HepG2 (cell line): ENCODE data around the gene SNAI1. TPM values are rescaled to one million over a fixed set of nuclear protein-coding genes. Genes with fewer than 3 reads are reported as not detected.

Experiments used
- ARID2 ChIP-seq: sonication (generic); formaldehyde crosslinking; IDR thresholded peaks from 2 replicates; pipeline ENCODE4 v1.8.1; 2022; ENCODE audit warnings: mild to moderate bottlenecking, missing genetic modification reagents, borderline replicate concordance
- HDAC6 ChIP-seq: fragments of 200-600 bp; sonication (generic); IDR thresholded peaks from 2 replicates; pipeline ENCODE4 v1.7.0; 2017; ENCODE audit warnings: mild to moderate bottlenecking, antibody characterized with exemption, low read length, low read depth
- HHEX ChIP-seq: IDR thresholded peaks from 2 replicates; pipeline ENCODE4 v1.6.1; 2016; ENCODE audit warnings: control low read depth
- HNRNPL ChIP-seq: fragments of 200-400 bp; formaldehyde crosslinking; IDR thresholded peaks from 2 replicates; pipeline ENCODE4 v1.6.1; 2017; ENCODE audit warnings: mild to moderate bottlenecking, low read depth, low read length
- HOXA3 ChIP-seq: sonication (generic); formaldehyde crosslinking; IDR thresholded peaks from 2 replicates; pipeline ENCODE4 v1.5.0; 2020; ENCODE audit warnings: missing genetic modification reagents
- JUN ChIP-seq: sonication (generic); formaldehyde crosslinking; IDR thresholded peaks from 2 replicates; pipeline ENCODE4 v1.4.0; 2020; ENCODE audit warnings: mild to moderate bottlenecking, missing genetic modification reagents
- NFE2 ChIP-seq: sonication (generic); formaldehyde crosslinking; IDR thresholded peaks from 2 replicates; pipeline ENCODE4 v1.4.0; 2020; ENCODE audit warnings: missing genetic modification reagents
- POLR2G ChIP-seq: fragments of 200-400 bp; formaldehyde crosslinking; IDR thresholded peaks from 2 replicates; pipeline ENCODE4 v1.6.1; 2018; ENCODE audit warnings: mild to moderate bottlenecking, low read depth, low read length, moderate library complexity
- RARA ChIP-seq: IDR thresholded peaks from 2 replicates; pipeline ENCODE4 v1.6.1; 2016; ENCODE audit warnings: missing genetic modification reagents, missing compliant biosample characterization
- RCOR2 ChIP-seq: IDR thresholded peaks from 2 replicates; pipeline ENCODE4 v1.6.1; 2016; ENCODE audit warnings: missing biosample characterization, missing genetic modification reagents
- RFX3 ChIP-seq: IDR thresholded peaks from 2 replicates; pipeline ENCODE4 v1.6.1; 2016; ENCODE audit warnings: missing biosample characterization, missing genetic modification reagents
- SMARCE1 ChIP-seq: fragments of 450-650 bp; IDR thresholded peaks from 2 replicates; pipeline ENCODE4 v1.6.1; 2017; ENCODE audit warnings: borderline replicate concordance
- TEAD2 ChIP-seq: sonication (generic); formaldehyde crosslinking; IDR thresholded peaks from 2 replicates; pipeline ENCODE4 v1.9.0; 2021; ENCODE audit warnings: missing genetic modification reagents
- ZFP82 ChIP-seq: sonication (generic); formaldehyde crosslinking; IDR thresholded peaks from 2 replicates; pipeline ENCODE4 v1.5.1; 2020; ENCODE audit warnings: mild to moderate bottlenecking, missing genetic modification reagents, borderline replicate concordance
- ZNF709 ChIP-seq: sonication (generic); formaldehyde crosslinking; IDR thresholded peaks from 2 replicates; pipeline ENCODE4 v1.5.0; 2020; ENCODE audit warnings: mild to moderate bottlenecking, missing genetic modification reagents
- ZNF83 ChIP-seq: sonication (generic); formaldehyde crosslinking; IDR thresholded peaks from 2 replicates; pipeline ENCODE4 v1.4.0; 2020; ENCODE audit warnings: missing genetic modification reagents, mild to moderate bottlenecking, borderline replicate concordance
- polyA plus RNA-seq, 8 experiments: library from polyadenylated mRNA; depleted of rRNA in 3 of 8; stranded (reverse) in 7 of 8; unstranded in 1 of 8; fragments of >200 nt; fragmentation: Illumina TruSeq in 4 of 8; extraction: Trizol in 4 of 8; gene quantifications; 2 replicates each; pipeline versions ENCODE4 v1.2.1 to v1.2.3, GENCODE V29; 2011 to 2016; ENCODE audit warnings: low read depth in 4 of 8, missing spikeins in 1 of 8, mixed read lengths in 1 of 8; ENCODE audit not compliant: insufficient read depth in 1 of 8
- total RNA-seq, 5 experiments: library from RNA; depleted of rRNA; stranded (reverse); fragments of >200 nt; fragmentation: Illumina TruSeq; extraction: Trizol; gene quantifications; 2 replicates each; pipeline ENCODE4 v1.2.3, GENCODE V29; 2016; ENCODE audit warnings: low read depth in 1 of 5
- TF ChIP-seq, protein P1 (sequence below): sonication (generic); formaldehyde crosslinking; IDR thresholded peaks from 2 replicates; pipeline ENCODE4 v1.4.0; 2020; ENCODE audit warnings: missing genetic modification reagents, borderline replicate concordance
- TF ChIP-seq, protein P2 (sequence below): sonication (generic); formaldehyde crosslinking; IDR thresholded peaks from 2 replicates; pipeline ENCODE4 v1.4.0; 2020; ENCODE audit warnings: mild to moderate bottlenecking, missing genetic modification reagents
- TF ChIP-seq, protein P3 (sequence below): sonication (generic); formaldehyde crosslinking; IDR thresholded peaks from 2 replicates; pipeline ENCODE4 v1.4.0; 2020; ENCODE audit warnings: missing genetic modification reagents
- TF ChIP-seq, protein P4 (sequence below): sonication (generic); formaldehyde crosslinking; IDR thresholded peaks from 2 replicates; pipeline ENCODE4 v1.4.0; 2020; ENCODE audit warnings: missing genetic modification reagents, mild to moderate bottlenecking, borderline replicate concordance

SNAI1 gene
- total and polyA plus RNA-seq, 2 of the 13 experiments (the other 11 are each of a cell fraction or from before 2014, with no cell fraction given) = 1.3 to 1.4 TPM

DNA sequence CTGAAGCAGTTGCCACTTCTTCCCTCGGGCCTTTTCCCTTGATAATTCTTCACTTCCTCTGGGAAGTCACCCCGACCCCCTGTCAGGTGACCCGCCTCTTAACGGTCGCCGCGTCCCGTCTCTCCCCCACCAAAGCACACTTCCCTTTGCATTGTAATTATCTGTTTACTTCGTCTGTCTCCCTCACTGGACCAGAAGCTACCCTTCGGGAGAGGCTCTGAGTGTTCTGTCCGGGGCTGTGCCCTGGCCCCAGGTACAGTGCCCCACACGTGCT is 771 bp upstream of the SNAI1 start (continued):
- TF ChIP-seq, protein P1, sequence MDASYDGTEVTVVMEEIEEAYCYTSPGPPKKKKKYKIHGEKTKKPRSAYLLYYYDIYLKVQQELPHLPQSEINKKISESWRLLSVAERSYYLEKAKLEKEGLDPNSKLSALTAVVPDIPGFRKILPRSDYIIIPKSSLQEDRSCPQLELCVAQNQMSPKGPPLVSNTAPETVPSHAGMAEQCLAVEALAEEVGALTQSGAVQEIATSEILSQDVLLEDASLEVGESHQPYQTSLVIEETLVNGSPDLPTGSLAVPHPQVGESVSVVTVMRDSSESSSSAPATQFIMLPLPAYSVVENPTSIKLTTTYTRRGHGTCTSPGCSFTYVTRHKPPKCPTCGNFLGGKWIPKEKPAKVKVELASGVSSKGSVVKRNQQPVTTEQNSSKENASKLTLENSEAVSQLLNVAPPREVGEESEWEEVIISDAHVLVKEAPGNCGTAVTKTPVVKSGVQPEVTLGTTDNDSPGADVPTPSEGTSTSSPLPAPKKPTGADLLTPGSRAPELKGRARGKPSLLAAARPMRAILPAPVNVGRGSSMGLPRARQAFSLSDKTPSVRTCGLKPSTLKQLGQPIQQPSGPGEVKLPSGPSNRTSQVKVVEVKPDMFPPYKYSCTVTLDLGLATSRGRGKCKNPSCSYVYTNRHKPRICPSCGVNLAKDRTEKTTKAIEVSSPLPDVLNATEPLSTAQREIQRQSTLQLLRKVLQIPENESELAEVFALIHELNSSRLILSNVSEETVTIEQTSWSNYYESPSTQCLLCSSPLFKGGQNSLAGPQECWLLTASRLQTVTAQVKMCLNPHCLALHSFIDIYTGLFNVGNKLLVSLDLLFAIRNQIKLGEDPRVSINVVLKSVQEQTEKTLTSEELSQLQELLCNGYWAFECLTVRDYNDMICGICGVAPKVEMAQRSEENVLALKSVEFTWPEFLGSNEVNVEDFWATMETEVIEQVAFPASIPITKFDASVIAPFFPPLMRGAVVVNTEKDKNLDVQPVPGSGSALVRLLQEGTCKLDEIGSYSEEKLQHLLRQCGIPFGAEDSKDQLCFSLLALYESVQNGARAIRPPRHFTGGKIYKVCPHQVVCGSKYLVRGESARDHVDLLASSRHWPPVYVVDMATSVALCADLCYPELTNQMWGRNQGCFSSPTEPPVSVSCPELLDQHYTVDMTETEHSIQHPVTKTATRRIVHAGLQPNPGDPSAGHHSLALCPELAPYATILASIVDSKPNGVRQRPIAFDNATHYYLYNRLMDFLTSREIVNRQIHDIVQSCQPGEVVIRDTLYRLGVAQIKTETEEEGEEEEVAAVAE (CRISPR knock-in tag) = no peak
- TF ChIP-seq, protein P2, sequence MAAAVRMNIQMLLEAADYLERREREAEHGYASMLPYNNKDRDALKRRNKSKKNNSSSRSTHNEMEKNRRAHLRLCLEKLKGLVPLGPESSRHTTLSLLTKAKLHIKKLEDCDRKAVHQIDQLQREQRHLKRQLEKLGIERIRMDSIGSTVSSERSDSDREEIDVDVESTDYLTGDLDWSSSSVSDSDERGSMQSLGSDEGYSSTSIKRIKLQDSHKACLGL (CRISPR knock-in tag) = no peak
- TF ChIP-seq HDAC6 (no peak), TEAD2 (CRISPR knock-in tag) (no peak), RCOR2 (CRISPR knock-in tag) (no peak), HHEX (CRISPR knock-in tag) (no peak), ZFP82 (CRISPR knock-in tag) (no peak), RARA (no peak), ZNF83 (CRISPR knock-in tag) (no peak), ARID2 (CRISPR knock-in tag) (no peak), ZNF709 (no peak), RFX3 (CRISPR knock-in tag) (no peak), POLR2G (no peak), SMARCE1 (no peak), HNRNPL (0 out of 2 replicates have a peak, but pooled peaks have one; percentile 67), JUN (no peak), NFE2 (CRISPR knock-in tag) (no peak), HOXA3 (CRISPR knock-in tag) (no peak)
- TF ChIP-seq, protein P3, sequence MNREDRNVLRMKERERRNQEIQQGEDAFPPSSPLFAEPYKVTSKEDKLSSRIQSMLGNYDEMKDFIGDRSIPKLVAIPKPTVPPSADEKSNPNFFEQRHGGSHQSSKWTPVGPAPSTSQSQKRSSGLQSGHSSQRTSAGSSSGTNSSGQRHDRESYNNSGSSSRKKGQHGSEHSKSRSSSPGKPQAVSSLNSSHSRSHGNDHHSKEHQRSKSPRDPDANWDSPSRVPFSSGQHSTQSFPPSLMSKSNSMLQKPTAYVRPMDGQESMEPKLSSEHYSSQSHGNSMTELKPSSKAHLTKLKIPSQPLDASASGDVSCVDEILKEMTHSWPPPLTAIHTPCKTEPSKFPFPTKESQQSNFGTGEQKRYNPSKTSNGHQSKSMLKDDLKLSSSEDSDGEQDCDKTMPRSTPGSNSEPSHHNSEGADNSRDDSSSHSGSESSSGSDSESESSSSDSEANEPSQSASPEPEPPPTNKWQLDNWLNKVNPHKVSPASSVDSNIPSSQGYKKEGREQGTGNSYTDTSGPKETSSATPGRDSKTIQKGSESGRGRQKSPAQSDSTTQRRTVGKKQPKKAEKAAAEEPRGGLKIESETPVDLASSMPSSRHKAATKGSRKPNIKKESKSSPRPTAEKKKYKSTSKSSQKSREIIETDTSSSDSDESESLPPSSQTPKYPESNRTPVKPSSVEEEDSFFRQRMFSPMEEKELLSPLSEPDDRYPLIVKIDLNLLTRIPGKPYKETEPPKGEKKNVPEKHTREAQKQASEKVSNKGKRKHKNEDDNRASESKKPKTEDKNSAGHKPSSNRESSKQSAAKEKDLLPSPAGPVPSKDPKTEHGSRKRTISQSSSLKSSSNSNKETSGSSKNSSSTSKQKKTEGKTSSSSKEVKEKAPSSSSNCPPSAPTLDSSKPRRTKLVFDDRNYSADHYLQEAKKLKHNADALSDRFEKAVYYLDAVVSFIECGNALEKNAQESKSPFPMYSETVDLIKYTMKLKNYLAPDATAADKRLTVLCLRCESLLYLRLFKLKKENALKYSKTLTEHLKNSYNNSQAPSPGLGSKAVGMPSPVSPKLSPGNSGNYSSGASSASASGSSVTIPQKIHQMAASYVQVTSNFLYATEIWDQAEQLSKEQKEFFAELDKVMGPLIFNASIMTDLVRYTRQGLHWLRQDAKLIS (CRISPR knock-in tag) = no peak
- TF ChIP-seq, protein P4, sequence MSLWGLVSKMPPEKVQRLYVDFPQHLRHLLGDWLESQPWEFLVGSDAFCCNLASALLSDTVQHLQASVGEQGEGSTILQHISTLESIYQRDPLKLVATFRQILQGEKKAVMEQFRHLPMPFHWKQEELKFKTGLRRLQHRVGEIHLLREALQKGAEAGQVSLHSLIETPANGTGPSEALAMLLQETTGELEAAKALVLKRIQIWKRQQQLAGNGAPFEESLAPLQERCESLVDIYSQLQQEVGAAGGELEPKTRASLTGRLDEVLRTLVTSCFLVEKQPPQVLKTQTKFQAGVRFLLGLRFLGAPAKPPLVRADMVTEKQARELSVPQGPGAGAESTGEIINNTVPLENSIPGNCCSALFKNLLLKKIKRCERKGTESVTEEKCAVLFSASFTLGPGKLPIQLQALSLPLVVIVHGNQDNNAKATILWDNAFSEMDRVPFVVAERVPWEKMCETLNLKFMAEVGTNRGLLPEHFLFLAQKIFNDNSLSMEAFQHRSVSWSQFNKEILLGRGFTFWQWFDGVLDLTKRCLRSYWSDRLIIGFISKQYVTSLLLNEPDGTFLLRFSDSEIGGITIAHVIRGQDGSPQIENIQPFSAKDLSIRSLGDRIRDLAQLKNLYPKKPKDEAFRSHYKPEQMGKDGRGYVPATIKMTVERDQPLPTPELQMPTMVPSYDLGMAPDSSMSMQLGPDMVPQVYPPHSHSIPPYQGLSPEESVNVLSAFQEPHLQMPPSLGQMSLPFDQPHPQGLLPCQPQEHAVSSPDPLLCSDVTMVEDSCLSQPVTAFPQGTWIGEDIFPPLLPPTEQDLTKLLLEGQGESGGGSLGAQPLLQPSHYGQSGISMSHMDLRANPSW = no peak
